ENCODE measurements around the gene THOP1.

The THOP1 gene

GRCh38 chr19:2820112-2820702, 34.9 kb downstream of the THOP1 start:
- DNase-seq = no peak

GRCh38 chr19:2822846-2823245, 37.5 kb downstream of the THOP1 start:
- no peak for DNase-seq

GRCh38 chr19:2823646-2824045, 38.3 kb downstream of the THOP1 start:
- no peak for DNase-seq

- no peak for DNase-seq
These were observed 38.8 kb downstream of the THOP1 start for GRCh38 chr19:2824129-2824528.

GRCh38 chr19:2827022-2827421, 41.7 kb downstream of the THOP1 start:
- no peak for DNase-seq

- no peak for DNase-seq
These were observed 42.7 kb downstream of the THOP1 start for GRCh38 chr19:2827840-2828489.

GRCh38 chr19:2834294-2834871, 49.1 kb downstream of the THOP1 start:
- DNase-seq = no peak

GRCh38 chr19:2837430-2837829, 52.1 kb downstream of the THOP1 start:
- no peak for DNase-seq

GRCh38 chr19:2840794-2841791, 55.8 kb downstream of the THOP1 start, which contains the start of gene ZNF555:
Gene ZNF555 (plus strand): TSS chr19:2841475. CDS start chr19:2841573, 98 bp downstream.
- DNase-seq = peak; percentile 99

GRCh38 chr19:2841855-2842574, 56.7 kb downstream of the THOP1 start:
- DNase-seq = no peak

GRCh38 chr19:2845107-2845506, 59.8 kb downstream of the THOP1 start:
- no peak for DNase-seq

- no peak for DNase-seq
These were observed 61.0 kb downstream of the THOP1 start for GRCh38 chr19:2846180-2846894.

- no peak for DNase-seq
These were observed 62.2 kb downstream of the THOP1 start for GRCh38 chr19:2847507-2847906.

- DNase-seq = peak; percentile 55
These were observed 63.3 kb downstream of the THOP1 start for GRCh38 chr19:2848616-2849015.

- DNase-seq = no peak
These were observed 65.1 kb downstream of the THOP1 start for GRCh38 chr19:2850256-2850925.

- no peak for DNase-seq
These were observed 67.3 kb downstream of the THOP1 start for GRCh38 chr19:2852598-2852997.

GRCh38 chr19:2853015-2853606, 67.8 kb downstream of the THOP1 start:
- no peak for DNase-seq

GRCh38 chr19:2854849-2855248, 69.5 kb downstream of the THOP1 start:
- DNase-seq = no peak

GRCh38 chr19:2856457-2857050, 71.3 kb downstream of the THOP1 start:
- DNase-seq = no peak

- DNase-seq = no peak
These were observed 73.6 kb downstream of the THOP1 start for GRCh38 chr19:2858864-2859263.

Measured in right forelimb (tissue), 1 donor.